Neural cell (in vitro differentiated cells): Measurements from ENCODE around the gene GPC1. TPM values are rescaled to one million over a fixed set of nuclear protein-coding genes. Genes with fewer than 3 reads are reported as not detected.

Experiments used
- H2AFZ ChIP-seq: fragments of 200-600, 300-800 bp; sonication (generic), shearing (Covaris generic); 2 replicates; pipeline ENCODE4 v1.6.0; 2014; ENCODE audit warnings: low read depth, mild to moderate bottlenecking, antibody characterized with exemption, low read length, moderate library complexity
- H3F3A ChIP-seq: fragments of 200-600 bp; shearing (Covaris generic); 2 replicates; pipeline ENCODE4 v1.6.1; 2016; ENCODE audit warnings: mild to moderate bottlenecking, moderate library complexity, mixed read lengths, antibody characterized with exemption, low read length; ENCODE audit not compliant: insufficient read depth, poor library complexity, severe bottlenecking
- H3K27ac ChIP-seq: fragments of 200-600, 300-800 bp; sonication (generic), shearing (Covaris generic); 2 replicates; pipeline ENCODE4 v1.5.1; 2014; ENCODE audit warnings: mild to moderate bottlenecking, low read length, moderate library complexity
- H3K27me3 ChIP-seq: fragments of 300-800, 200-600 bp; sonication (generic), shearing (Covaris generic); 2 replicates; pipeline ENCODE4 v1.6.0; 2014; ENCODE audit warnings: mild to moderate bottlenecking, low read depth, low read length, moderate library complexity; ENCODE audit not compliant: insufficient read depth
- H3K36me3 ChIP-seq: fragments of 300-800, 200-600 bp; sonication (generic), shearing (Covaris generic); 2 replicates; pipeline ENCODE4 v1.5.1; 2014; ENCODE audit warnings: mild to moderate bottlenecking, antibody characterized with exemption, low read length, moderate library complexity; ENCODE audit not compliant: insufficient read depth
- H3K4me2 ChIP-seq: fragments of 300-800, 200-600 bp; sonication (generic), shearing (Covaris generic); 2 replicates; pipeline ENCODE4 v1.6.0; 2014; ENCODE audit warnings: mild to moderate bottlenecking, low read length
- H3K4me3 ChIP-seq: fragments of 300-800, 200-600 bp; sonication (generic), shearing (Covaris generic); 2 replicates; pipeline ENCODE4 v1.5.1; 2014; ENCODE audit warnings: mild to moderate bottlenecking, low read length, moderate library complexity
- H3K79me2 ChIP-seq: fragments of 200-600 bp; shearing (Covaris generic); replicated peaks from 2 replicates; pipeline ENCODE4 v1.6.0; 2014; ENCODE audit warnings: mild to moderate bottlenecking, low read length, moderate library complexity; ENCODE audit not compliant: insufficient read depth
- H3K9ac ChIP-seq: fragments of 300-800, 200-600 bp; sonication (generic), shearing (Covaris generic); 2 replicates; pipeline ENCODE4 v1.6.1; 2016; ENCODE audit warnings: mild to moderate bottlenecking, low read length, mixed read lengths
- H3K9me2 ChIP-seq: fragments of 200-600 bp; shearing (Covaris generic); 2 replicates; pipeline ENCODE4 v1.6.1; 2016; ENCODE audit warnings: mild to moderate bottlenecking, low read length, mixed read lengths; ENCODE audit not compliant: insufficient read depth
- H3K9me3 ChIP-seq: fragments of 200-600, 300-800 bp; sonication (generic), shearing (Covaris generic); 2 replicates; pipeline ENCODE4 v1.6.1; 2016; ENCODE audit warnings: mild to moderate bottlenecking, mixed run types, low read length, moderate library complexity, mixed read lengths
- H4K20me1 ChIP-seq: fragments of 200-600 bp; shearing (Covaris generic); 2 replicates; pipeline ENCODE4 v1.6.1; 2016; ENCODE audit warnings: mild to moderate bottlenecking, mixed run types; ENCODE audit not compliant: insufficient read depth
- EP300 ChIP-seq: fragments of 450-650 bp; conservative IDR thresholded peaks from 2 replicates; pipeline ENCODE4 v1.6.1; 2014; ENCODE audit warnings: antibody characterized with exemption, mild to moderate bottlenecking, moderate library complexity; ENCODE audit not compliant: poor library complexity, severe bottlenecking
- EZH2 ChIP-seq: fragments of 200-600, 300-800 bp; shearing (Covaris generic), sonication (generic); IDR thresholded peaks from 2 replicates; pipeline ENCODE4 v1.6.1; 2014; ENCODE audit warnings: antibody characterized with exemption, low read length, borderline replicate concordance, mild to moderate bottlenecking; ENCODE audit not compliant: insufficient read depth, poor library complexity, severe bottlenecking
- MXI1 ChIP-seq: fragments of 450-650 bp; conservative IDR thresholded peaks from 2 replicates; pipeline ENCODE4 v1.6.1; 2014; ENCODE audit warnings: antibody characterized with exemption, mild to moderate bottlenecking; ENCODE audit not compliant: poor library complexity, severe bottlenecking
- RAD21 ChIP-seq: fragments of 450-650 bp; conservative IDR thresholded peaks from 2 replicates; pipeline ENCODE4 v1.6.1; 2014; ENCODE audit warnings: antibody characterized with exemption, mild to moderate bottlenecking, moderate library complexity
- SMC3 ChIP-seq: fragments of 450-650 bp; conservative IDR thresholded peaks from 2 replicates; pipeline ENCODE4 v1.6.1; 2014; ENCODE audit warnings: antibody characterized with exemption, mild to moderate bottlenecking, moderate library complexity; ENCODE audit not compliant: poor library complexity
- TAF1 ChIP-seq: IDR thresholded peaks from 2 replicates; pipeline ENCODE4 v1.6.1; 2012; ENCODE audit warnings: low read depth
- polyA plus RNA-seq: library from polyadenylated mRNA; depleted of rRNA; stranded (reverse); fragments of >200 nt; gene quantifications from 2 replicates; pipeline ENCODE4 v1.2.3, GENCODE V29; 2014
- TF ChIP-seq, protein P1 (sequence below): fragments of 450-650 bp; IDR thresholded peaks from 2 replicates; pipeline ENCODE4 v1.5.1; 2014; ENCODE audit warnings: antibody characterized with exemption, mild to moderate bottlenecking, moderate library complexity; ENCODE audit not compliant: poor library complexity, severe bottlenecking
- TF ChIP-seq, protein P2 (sequence below): IDR thresholded peaks from 2 replicates; pipeline ENCODE4 v1.6.1; 2012; ENCODE audit warnings: borderline replicate concordance

The GPC1 gene
- polyA plus RNA-seq, 1 donor from 2014 or later, result 74.0 TPM

DNA sequence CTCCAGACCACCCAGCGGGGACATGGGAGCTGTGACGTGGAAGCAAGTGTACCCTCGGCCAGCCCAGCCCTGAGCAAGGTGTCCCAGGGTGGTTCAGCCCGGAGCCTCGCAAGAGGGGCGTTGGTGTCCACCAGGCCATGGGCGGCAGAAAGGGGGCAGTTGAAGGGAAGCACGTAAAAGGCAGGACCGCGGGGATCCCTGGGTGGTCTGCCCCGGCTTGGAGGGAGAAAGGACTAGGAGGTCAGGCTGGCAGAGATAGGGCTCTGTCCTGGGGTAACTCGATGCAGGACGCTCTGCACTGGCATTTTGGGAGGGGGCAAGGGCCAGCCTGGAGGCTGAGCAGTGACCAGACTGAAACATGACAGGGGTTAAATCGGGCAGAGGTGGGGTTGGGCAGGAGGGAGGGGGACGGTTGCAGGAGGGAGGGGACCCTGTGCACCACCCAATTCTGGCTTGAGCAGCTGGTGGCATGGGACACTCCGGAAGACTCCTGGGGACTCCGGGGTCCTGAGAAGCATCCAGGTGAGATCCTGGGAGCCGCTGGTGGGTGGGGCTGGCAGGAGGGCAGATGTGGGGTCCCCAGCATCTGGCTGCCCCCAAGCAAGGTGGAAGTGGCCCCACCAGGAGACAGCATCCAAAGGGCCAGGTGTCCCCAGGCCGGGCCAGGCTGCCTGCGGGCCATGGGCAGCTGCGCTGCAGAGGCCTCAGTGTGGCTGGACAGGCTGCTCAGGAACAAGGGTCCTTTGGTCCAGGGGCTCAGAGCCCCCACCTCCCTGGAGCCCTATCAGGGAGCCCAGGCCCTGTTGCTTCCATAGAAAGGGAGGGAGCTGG, 46.8 kb upstream of the GPC1 start:
- no peak overlapping the region for H3K9ac ChIP-seq
- H3K36me3 ChIP-seq, result no peaks in the 10 kb centered on the region
- H3K4me2 ChIP-seq, result no peak overlapping the region
- H4K20me1 ChIP-seq, result no peaks in the 10 kb centered on the region
- no peaks in the 10 kb centered on the region for H3K79me2 ChIP-seq
- no peak overlapping the region for H3K27ac ChIP-seq
- H3K9me2 ChIP-seq, result no peaks in the 10 kb centered on the region
- H3K27me3 ChIP-seq, result no peaks in the 10 kb centered on the region
- H3K4me3 ChIP-seq, result no peak overlapping the region
- H3K9me3 ChIP-seq, result no peaks in the 10 kb centered on the region
- no peak for TF ChIP-seq MXI1
- no peaks in the 10 kb centered on the region for H3F3A ChIP-seq
- H2AFZ ChIP-seq, result no peak overlapping the region

- Histone ChIP-seq H2AFZ (no peak overlapping the region), H3K4me3 (no peak overlapping the region), H3K9me3 (no peaks in the 10 kb centered on the region), H4K20me1 (no peaks in the 10 kb centered on the region), H3K27me3 (no peaks in the 10 kb centered on the region), H3K27ac (no peak overlapping the region), H3K9ac (no peak overlapping the region), H3K4me2 (no peak overlapping the region), H3K79me2 (no peaks in the 10 kb centered on the region), H3K36me3 (no peaks in the 10 kb centered on the region), H3F3A (no peaks in the 10 kb centered on the region), H3K9me2 (no peaks in the 10 kb centered on the region)
- no peak for TF ChIP-seq EZH2
- TF ChIP-seq SMC3, result no peak
- TF ChIP-seq, protein P1, sequence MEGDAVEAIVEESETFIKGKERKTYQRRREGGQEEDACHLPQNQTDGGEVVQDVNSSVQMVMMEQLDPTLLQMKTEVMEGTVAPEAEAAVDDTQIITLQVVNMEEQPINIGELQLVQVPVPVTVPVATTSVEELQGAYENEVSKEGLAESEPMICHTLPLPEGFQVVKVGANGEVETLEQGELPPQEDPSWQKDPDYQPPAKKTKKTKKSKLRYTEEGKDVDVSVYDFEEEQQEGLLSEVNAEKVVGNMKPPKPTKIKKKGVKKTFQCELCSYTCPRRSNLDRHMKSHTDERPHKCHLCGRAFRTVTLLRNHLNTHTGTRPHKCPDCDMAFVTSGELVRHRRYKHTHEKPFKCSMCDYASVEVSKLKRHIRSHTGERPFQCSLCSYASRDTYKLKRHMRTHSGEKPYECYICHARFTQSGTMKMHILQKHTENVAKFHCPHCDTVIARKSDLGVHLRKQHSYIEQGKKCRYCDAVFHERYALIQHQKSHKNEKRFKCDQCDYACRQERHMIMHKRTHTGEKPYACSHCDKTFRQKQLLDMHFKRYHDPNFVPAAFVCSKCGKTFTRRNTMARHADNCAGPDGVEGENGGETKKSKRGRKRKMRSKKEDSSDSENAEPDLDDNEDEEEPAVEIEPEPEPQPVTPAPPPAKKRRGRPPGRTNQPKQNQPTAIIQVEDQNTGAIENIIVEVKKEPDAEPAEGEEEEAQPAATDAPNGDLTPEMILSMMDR, result no peak
- TF ChIP-seq EP300, result no peak
- TF ChIP-seq, protein P2, sequence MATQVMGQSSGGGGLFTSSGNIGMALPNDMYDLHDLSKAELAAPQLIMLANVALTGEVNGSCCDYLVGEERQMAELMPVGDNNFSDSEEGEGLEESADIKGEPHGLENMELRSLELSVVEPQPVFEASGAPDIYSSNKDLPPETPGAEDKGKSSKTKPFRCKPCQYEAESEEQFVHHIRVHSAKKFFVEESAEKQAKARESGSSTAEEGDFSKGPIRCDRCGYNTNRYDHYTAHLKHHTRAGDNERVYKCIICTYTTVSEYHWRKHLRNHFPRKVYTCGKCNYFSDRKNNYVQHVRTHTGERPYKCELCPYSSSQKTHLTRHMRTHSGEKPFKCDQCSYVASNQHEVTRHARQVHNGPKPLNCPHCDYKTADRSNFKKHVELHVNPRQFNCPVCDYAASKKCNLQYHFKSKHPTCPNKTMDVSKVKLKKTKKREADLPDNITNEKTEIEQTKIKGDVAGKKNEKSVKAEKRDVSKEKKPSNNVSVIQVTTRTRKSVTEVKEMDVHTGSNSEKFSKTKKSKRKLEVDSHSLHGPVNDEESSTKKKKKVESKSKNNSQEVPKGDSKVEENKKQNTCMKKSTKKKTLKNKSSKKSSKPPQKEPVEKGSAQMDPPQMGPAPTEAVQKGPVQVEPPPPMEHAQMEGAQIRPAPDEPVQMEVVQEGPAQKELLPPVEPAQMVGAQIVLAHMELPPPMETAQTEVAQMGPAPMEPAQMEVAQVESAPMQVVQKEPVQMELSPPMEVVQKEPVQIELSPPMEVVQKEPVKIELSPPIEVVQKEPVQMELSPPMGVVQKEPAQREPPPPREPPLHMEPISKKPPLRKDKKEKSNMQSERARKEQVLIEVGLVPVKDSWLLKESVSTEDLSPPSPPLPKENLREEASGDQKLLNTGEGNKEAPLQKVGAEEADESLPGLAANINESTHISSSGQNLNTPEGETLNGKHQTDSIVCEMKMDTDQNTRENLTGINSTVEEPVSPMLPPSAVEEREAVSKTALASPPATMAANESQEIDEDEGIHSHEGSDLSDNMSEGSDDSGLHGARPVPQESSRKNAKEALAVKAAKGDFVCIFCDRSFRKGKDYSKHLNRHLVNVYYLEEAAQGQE, result no peak
- no peak for TF ChIP-seq TAF1
- TF ChIP-seq RAD21, result no peak
Observed at GRCh38 chr2:240389302-240389805, 46.1 kb upstream of the GPC1 start.
